H1 (cell line): Measurements from ENCODE around the gene CRADD. TPM values are rescaled to one million over a fixed set of nuclear protein-coding genes. Genes with fewer than 3 reads are reported as not detected.

Source experiments
- CTCF ChIA-PET: fragments of 300-600 bp; sonication (Branson Sonifier 250); formaldehyde crosslinking; loops from one replicate; lab custom pipeline; 2021; ENCODE audit not compliant: partially characterized antibody; lab: Charles Lee
- POLR2A ChIA-PET: fragments of 300-600 bp; sonication (Branson Sonifier 250); formaldehyde crosslinking; loops from one replicate; lab custom pipeline; 2021; ENCODE audit warnings: inconsistent platforms; ENCODE audit not compliant: partially characterized antibody; lab: Charles Lee
- DNase-seq, 2 experiments: peaks; one replicate each; pipeline versions ENCODE4 v3.0.0 to v3.0.0-alpha.2; 2010 to 2022; ENCODE audit warnings: low spot score in 2 of 2, low read depth in 1 of 2, mixed read lengths in 1 of 2
- FAIRE-seq: peaks from 2 replicates; lab custom pipeline; 2011; peaks lifted over from hg19 to GRCh38; lab: Jason Lieb, UNC
- H2AFZ ChIP-seq: 2 replicates; pipeline ENCODE4 v1.8.1; 2012; ENCODE audit warnings: low read length, inconsistent platforms
- H2AK5ac ChIP-seq: 2 replicates; pipeline ENCODE4 v1.6.1; 2013; ENCODE audit warnings: low read depth, low read length
- H2BK120ac ChIP-seq: replicated peaks from 2 replicates; pipeline ENCODE3; 2013; ENCODE audit warnings: low read depth, low read length, inconsistent platforms
- H2BK12ac ChIP-seq: 2 replicates; pipeline ENCODE4 v1.6.1; 2013; ENCODE audit warnings: low read depth, low read length
- H2BK15ac ChIP-seq: 2 replicates; pipeline ENCODE4 v1.6.1; 2013; ENCODE audit warnings: low read length
- H2BK20ac ChIP-seq: 2 replicates; pipeline ENCODE4 v1.6.1; 2013; ENCODE audit warnings: low read length
- H2BK5ac ChIP-seq: 2 replicates; pipeline ENCODE4 v1.6.1; 2013; ENCODE audit warnings: low read depth, low read length
- H3K14ac ChIP-seq: 2 replicates; pipeline ENCODE4 v1.6.1; 2013; ENCODE audit warnings: inconsistent platforms; ENCODE audit not compliant: insufficient read length
- H3K18ac ChIP-seq: 2 replicates; pipeline ENCODE4 v1.6.1; 2013; ENCODE audit warnings: low read length; ENCODE audit errors: extremely low read depth
- H3K23ac ChIP-seq: 2 replicates; pipeline ENCODE4 v1.6.1; 2013; ENCODE audit warnings: inconsistent platforms; ENCODE audit not compliant: insufficient read length
- H3K23me2 ChIP-seq: 2 replicates; pipeline ENCODE4 v1.6.1; 2013; ENCODE audit warnings: low read depth, low read length
- H3K27ac ChIP-seq: 2 replicates; pipeline ENCODE4 v1.6.1; 2011; ENCODE audit warnings: low read depth, low read length, inconsistent platforms
- H3K27me3 ChIP-seq, 4 experiments: replicated peaks in 1 of 4; 1 replicate in 1 of 4; 2 replicates in 3 of 4; pipeline versions ENCODE4 v1.6.1 to v1.8.1; 2011 to 2013; ENCODE audit warnings: low read length in 3 of 4, mild to moderate bottlenecking in 3 of 4, inconsistent platforms in 2 of 4, mixed read lengths in 2 of 4, moderate library complexity in 1 of 4; ENCODE audit not compliant: control insufficient read depth in 3 of 4, insufficient read depth in 3 of 4; ENCODE audit errors: extremely low read depth in 1 of 4
- H3K36me3 ChIP-seq, 4 experiments: 2 replicates each; pipeline versions ENCODE4 v1.6.1 to v1.8.1; 2011 to 2013; ENCODE audit warnings: mild to moderate bottlenecking in 4 of 4, low read length in 3 of 4, moderate library complexity in 2 of 4, control low read depth in 1 of 4, inconsistent platforms in 1 of 4; ENCODE audit not compliant: insufficient read depth in 4 of 4, control insufficient read depth in 2 of 4
- H3K4ac ChIP-seq: replicated peaks from 2 replicates; pipeline ENCODE3; 2013; ENCODE audit warnings: low read length, low read depth, mixed read lengths, inconsistent platforms; ENCODE audit not compliant: insufficient read length
- H3K4me1 ChIP-seq, 4 experiments: replicated peaks in 1 of 4; 1 replicate in 1 of 4; 2 replicates in 3 of 4; pipeline versions ENCODE4 v1.6.1 to v1.8.1; 2011 to 2013; ENCODE audit warnings: low read length in 3 of 4, inconsistent platforms in 2 of 4, mixed read lengths in 1 of 4; ENCODE audit not compliant: insufficient read depth in 4 of 4, control insufficient read depth in 3 of 4
- H3K4me2 ChIP-seq, 2 experiments: 2 replicates each; pipeline versions ENCODE4 v1.6.1 to v1.8.1; 2011 to 2013; ENCODE audit warnings: low read depth in 2 of 2, low read length in 2 of 2, control low read depth in 1 of 2, inconsistent platforms in 1 of 2, mild to moderate bottlenecking in 1 of 2; ENCODE audit not compliant: insufficient read depth in 1 of 2
- H3K4me3 ChIP-seq, 4 experiments: fragments of 200-600, 300-600 bp in 1 of 4; sonication (generic), shearing (Covaris generic), sonication (Bioruptor Twin) in 1 of 4; 2 replicates each; pipeline versions ENCODE4 v1.5.1 to v1.8.1; 2011 to 2016; ENCODE audit warnings: low read length in 4 of 4, low read depth in 3 of 4, control low read depth in 2 of 4, inconsistent platforms in 2 of 4, mild to moderate bottlenecking in 2 of 4, mixed read lengths in 1 of 4, moderate library complexity in 1 of 4; ENCODE audit not compliant: insufficient read depth in 2 of 4; ENCODE audit errors: extremely low read depth in 1 of 4
- H3K56ac ChIP-seq: replicated peaks from 2 replicates; pipeline ENCODE3; 2013; ENCODE audit warnings: low read depth, mild to moderate bottlenecking, mixed read lengths, low read length, inconsistent platforms; ENCODE audit not compliant: insufficient read length
- H3K79me1 ChIP-seq: 2 replicates; pipeline ENCODE4 v1.6.1; 2013; ENCODE audit warnings: low read depth, low read length, control low read depth
- H3K79me2 ChIP-seq, 2 experiments: 2 replicates each; pipeline versions ENCODE4 v1.6.1 to v1.8.1; 2012 to 2013; ENCODE audit warnings: low read length in 2 of 2, mild to moderate bottlenecking in 2 of 2, inconsistent platforms in 1 of 2; ENCODE audit not compliant: insufficient read depth in 2 of 2, control insufficient read depth in 1 of 2
- H3K9ac ChIP-seq, 4 experiments: replicated peaks in 1 of 4; 1 replicate in 1 of 4; 2 replicates in 3 of 4; pipeline versions ENCODE4 v1.6.1 to v1.8.1; 2011 to 2013; ENCODE audit warnings: low read depth in 3 of 4, low read length in 3 of 4, control low read depth in 2 of 4, mild to moderate bottlenecking in 2 of 4, moderate library complexity in 2 of 4, inconsistent platforms in 1 of 4; ENCODE audit errors: extremely low read depth in 1 of 4
- H3K9me3 ChIP-seq, 2 experiments: 2 replicates each; pipeline versions ENCODE4 v1.6.1 to v1.8.1; 2012 to 2013; ENCODE audit warnings: mild to moderate bottlenecking in 2 of 2, moderate library complexity in 2 of 2, control low read depth in 1 of 2, inconsistent platforms in 1 of 2, low read depth in 1 of 2, low read length in 1 of 2, mixed read lengths in 1 of 2; ENCODE audit not compliant: insufficient read depth in 2 of 2
- H4K20me1 ChIP-seq, 2 experiments: replicated peaks in 1 of 2; 2 replicates each; pipeline versions ENCODE3 to v1.8.1; 2011 to 2013; ENCODE audit warnings: inconsistent platforms in 2 of 2, low read length in 2 of 2, mild to moderate bottlenecking in 1 of 2; ENCODE audit not compliant: insufficient read depth in 2 of 2, control insufficient read depth in 1 of 2
- H4K5ac ChIP-seq: 2 replicates; pipeline ENCODE4 v1.6.1; 2013; ENCODE audit warnings: low read length, low read depth, mixed read lengths, inconsistent platforms; ENCODE audit not compliant: insufficient read length
- H4K8ac ChIP-seq: 2 replicates; pipeline ENCODE4 v1.8.0; 2013; ENCODE audit warnings: mild to moderate bottlenecking, moderate library complexity, low read length, inconsistent platforms; ENCODE audit not compliant: insufficient read depth; ENCODE audit errors: extremely low read depth
- H4K91ac ChIP-seq: replicated peaks from 2 replicates; pipeline ENCODE3; 2013; ENCODE audit warnings: low read length, mixed read lengths, inconsistent platforms; ENCODE audit not compliant: insufficient read length
- BCL11A ChIP-seq, 2 experiments: IDR thresholded peaks; one replicate each; pipeline ENCODE4 v1.6.1; 2011; ENCODE audit warnings: low read depth in 2 of 2, low read length in 2 of 2, mild to moderate bottlenecking in 2 of 2
- MAFK ChIP-seq: IDR thresholded peaks from 2 replicates; pipeline ENCODE4 v1.6.1; 2012; ENCODE audit warnings: low read depth, mild to moderate bottlenecking, improper control_type of control experiment, low read length
- TCF12 ChIP-seq: IDR thresholded peaks from 2 replicates; pipeline ENCODE4 v1.6.1; 2011; ENCODE audit warnings: low read depth, mild to moderate bottlenecking, low read length
- USF2 ChIP-seq: IDR thresholded peaks from 2 replicates; pipeline ENCODE4 v1.6.1; 2011; ENCODE audit warnings: low read length, improper control_type of control experiment
- WGBS, 2 experiments: shearing (Covaris generic) in 1 of 2; methylation state at CpG; one replicate each; pipeline versions ENCODE4 v1.1.6 to v1.1.7; 2013 to 2015; ENCODE audit warnings: low lambda C conversion rate in 2 of 2, mixed read lengths in 2 of 2, inconsistent platforms in 1 of 2, low coverage in 1 of 2, missing lambda C conversion rate in 1 of 2; ENCODE audit not compliant: insufficient replicate concordance in 2 of 2, insufficient coverage in 1 of 2, insufficient read length in 1 of 2; ENCODE audit errors: extremely low coverage in 1 of 2, missing lambda C conversion rate in 1 of 2; 5-methylcytosine and 5-hydroxymethylcytosine counted together
- polyA plus RNA-seq, 7 experiments: library from polyadenylated mRNA; depleted of rRNA in 3 of 7; stranded (reverse) in 5 of 7; unstranded in 2 of 7; fragments of >200 nt in 5 of 7; fragments of 200-250 nt in 2 of 7; gene quantifications; 1 replicate in 5 of 7; 2 replicates in 1 of 7; 4 replicates in 1 of 7; pipeline versions ENCODE4 v1.2.1 to v1.2.3, GENCODE V29; 2011 to 2013; ENCODE audit warnings: missing spikeins in 2 of 7, mixed read lengths in 2 of 7
- total RNA-seq: library from RNA; stranded (reverse); fragmentation: NEBNext Ultra II Directional; extraction: Animal tissue kit (Norgen Biotek cat#: 25700); gene quantifications from 2 replicates; pipeline ENCODE4 v1.2.1, GENCODE V29; 2021

The CRADD gene
- total and polyA plus RNA-seq, 2 of the 8 experiments (the other 6 are each of a cell fraction or from before 2014, with no cell fraction given) = 8.1 to 15.4 TPM

DNA sequence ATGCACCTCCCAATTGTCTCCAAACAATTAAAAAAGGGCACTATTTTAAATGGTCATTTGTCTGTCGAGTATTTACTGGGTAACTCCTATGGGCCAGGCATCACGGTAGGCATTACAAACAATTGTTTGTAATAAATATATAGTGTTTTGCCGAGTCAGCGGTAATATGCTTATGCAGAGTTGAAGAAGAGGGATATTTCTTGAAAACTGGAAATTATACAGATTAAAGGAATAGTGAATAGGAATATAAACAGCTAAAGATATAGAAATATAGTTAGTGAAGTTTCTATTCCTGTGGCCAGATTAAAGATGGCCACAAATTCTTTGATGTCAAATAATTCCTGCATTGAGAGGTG is 13.5 kb upstream of the CRADD start:
- WGBS, 2 experiments = 94% methylated on average over 4 of the region's 4 CpGs; no CpG with 5 or more reads in 1 of the 2 experiments
- no peak overlapping the region for H3K18ac ChIP-seq
- H3K4ac ChIP-seq = no peak overlapping the region
- CTCF ChIA-PET = no interaction called here
- DNase-seq = no peak
- TF ChIP-seq MAFK (peak; percentile 92), USF2 (no peak), BCL11A (IDR thresholded peaks at IDR 0.05; ENCODE audit: low read depth in 2 of 2, low read length in 2 of 2) (no peak), TCF12 (no peak)
- no peak overlapping the region for H2BK20ac ChIP-seq
- H3K23ac ChIP-seq = no peak overlapping the region
- POLR2A ChIA-PET = interaction anchor here (1.0 kb wide), 1 partner anchor 13 kb away, joined by 3 read pairs; the partner anchor contains the start of gene CRADD
- H2BK12ac ChIP-seq = no peak overlapping the region
- H4K20me1 ChIP-seq = no peaks in the 10 kb centered on the region
- H3K23me2 ChIP-seq = no peaks in the 10 kb centered on the region
- H4K8ac ChIP-seq = no peak overlapping the region
- H2AK5ac ChIP-seq = no peak overlapping the region
- no peak overlapping the region for H3K9ac ChIP-seq
- H3K27me3 ChIP-seq = no peaks in the 10 kb centered on the region
- no peak overlapping the region for H3K27ac ChIP-seq
- H3K4me2 ChIP-seq = no peak overlapping the region
- H2BK5ac ChIP-seq = no peak overlapping the region
- H2BK120ac ChIP-seq = no peak overlapping the region
- H3K4me1 ChIP-seq = no peaks in the 10 kb centered on the region
- no peak overlapping the region for H4K5ac ChIP-seq
- H3K4me3 ChIP-seq = no peak overlapping the region
- H3K9me3 ChIP-seq = no peaks in the 10 kb centered on the region
- no peak overlapping the region for H3K56ac ChIP-seq
- H3K36me3 ChIP-seq = no peaks in the 10 kb centered on the region
- FAIRE-seq = no peak
- H2BK15ac ChIP-seq = no peak overlapping the region
- no peak overlapping the region for H2AFZ ChIP-seq
- no peaks in the 10 kb centered on the region for H3K79me2 ChIP-seq
- H3K14ac ChIP-seq = no peak overlapping the region
- no peak overlapping the region for H4K91ac ChIP-seq
- no peaks in the 10 kb centered on the region for H3K79me1 ChIP-seq
